WTC11 (cell line): ENCODE measurements around the gene PDE4B. TPM values are rescaled to one million over a fixed set of nuclear protein-coding genes. Genes with fewer than 3 reads are reported as not detected.

Experiments used
- ATAC-seq: fragments of 200-7000 bp; cut with Tn5 transposase; 2 replicates; pipeline ENCODE4 v1.10.0; 2021; ENCODE audit warnings: mild to moderate bottlenecking, moderate library complexity
- CTCF ChIA-PET: fragments of 300-600 bp; sonication (Branson Sonifier 250); formaldehyde crosslinking; loops from one replicate; lab custom pipeline; 2021; ENCODE audit warnings: antibody characterized with exemption; lab: Charles Lee
- POLR2A ChIA-PET: fragments of 350-600 bp; sonication (Branson Sonifier 250); formaldehyde crosslinking; loops from one replicate; lab custom pipeline; 2021; ENCODE audit warnings: antibody characterized with exemption; lab: Charles Lee
- DNase-seq: peaks from one replicate; pipeline ENCODE4 v3.0.0; 2021; ENCODE audit warnings: low spot score
- H3K27ac Mint-ChIP-seq: 2 replicates; pipeline ENCODE4 v1.8.0; 2021; ENCODE audit warnings: mixed read lengths
- H3K27me3 Mint-ChIP-seq: 2 replicates; pipeline ENCODE4 v1.8.0; 2021; ENCODE audit warnings: low read depth, mild to moderate bottlenecking, moderate library complexity, mixed read lengths
- H3K36me3 Mint-ChIP-seq: 2 replicates; pipeline ENCODE4 v1.8.0; 2021; ENCODE audit warnings: mixed read lengths
- H3K4me1 Mint-ChIP-seq: 2 replicates; pipeline ENCODE4 v1.8.0; 2022; ENCODE audit warnings: mixed read lengths
- H3K4me3 Mint-ChIP-seq: 2 replicates; pipeline ENCODE4 v1.8.0; 2021; ENCODE audit warnings: mild to moderate bottlenecking, moderate library complexity, mixed read lengths
- H3K9me3 Mint-ChIP-seq: 2 replicates; pipeline ENCODE4 v1.8.0; 2021; ENCODE audit warnings: mixed read lengths
- CBFB ChIP-seq: sonication (generic); formaldehyde crosslinking; IDR thresholded peaks from 2 replicates; pipeline ENCODE4 v1.8.1; 2022; ENCODE audit warnings: mild to moderate bottlenecking, low read depth, missing genetic modification reagents
- FOXJ3 ChIP-seq: sonication (generic); formaldehyde crosslinking; IDR thresholded peaks from 2 replicates; pipeline ENCODE4 v1.9.0; 2021; ENCODE audit warnings: missing genetic modification reagents, mild to moderate bottlenecking, borderline replicate concordance
- JAZF1 ChIP-seq: fragments of 250-450 bp; sonication (Bioruptor Pico); IDR thresholded peaks from 2 replicates; pipeline ENCODE4 v1.9.0; 2021; ENCODE audit warnings: moderate library complexity, mild to moderate bottlenecking, inconsistent platforms
- MAX ChIP-seq: sonication (generic); formaldehyde crosslinking; IDR thresholded peaks from 2 replicates; pipeline ENCODE4 v1.8.0; 2022; ENCODE audit warnings: mild to moderate bottlenecking, missing genetic modification reagents
- PRDM15 ChIP-seq: sonication (generic); formaldehyde crosslinking; IDR thresholded peaks from 2 replicates; pipeline ENCODE4 v1.8.0; 2022; ENCODE audit warnings: missing genetic modification reagents
- PRRX2 ChIP-seq: fragments of 250-450 bp; sonication (Bioruptor Pico); IDR thresholded peaks from 2 replicates; pipeline ENCODE4 v1.8.0; 2021; ENCODE audit warnings: mild to moderate bottlenecking
- SMAD3 ChIP-seq: sonication (generic); formaldehyde crosslinking; IDR thresholded peaks from 2 replicates; pipeline ENCODE4 v1.8.0; 2022; ENCODE audit warnings: missing genetic modification reagents, mild to moderate bottlenecking, borderline replicate concordance
- ZBTB21 ChIP-seq: sonication (generic); formaldehyde crosslinking; IDR thresholded peaks from 2 replicates; pipeline ENCODE4 v1.8.1; 2023; ENCODE audit warnings: mild to moderate bottlenecking, missing genetic modification reagents, borderline replicate concordance
- ZNF232 ChIP-seq: sonication (generic); formaldehyde crosslinking; IDR thresholded peaks from 2 replicates; pipeline ENCODE4 v1.8.0; 2022; ENCODE audit warnings: mild to moderate bottlenecking, missing genetic modification reagents
- ZNF263 ChIP-seq: sonication (generic); formaldehyde crosslinking; IDR thresholded peaks from 2 replicates; pipeline ENCODE4 v1.8.1; 2022; ENCODE audit warnings: low read depth, mild to moderate bottlenecking, moderate library complexity, missing genetic modification reagents
- ZNF671 ChIP-seq: fragments of 250-450 bp; sonication (Bioruptor Pico); IDR thresholded peaks from 2 replicates; pipeline ENCODE4 v1.8.0; 2021; ENCODE audit warnings: mild to moderate bottlenecking
- total RNA-seq: library from RNA; stranded (reverse); gene quantifications from 3 replicates; pipeline ENCODE4 v1.2.3, GENCODE V29; 2021
- TF ChIP-seq, protein P1 (sequence below): sonication (generic); formaldehyde crosslinking; IDR thresholded peaks from 2 replicates; pipeline ENCODE4 v1.8.1; 2023; ENCODE audit warnings: mild to moderate bottlenecking, missing genetic modification reagents, borderline replicate concordance
- TF ChIP-seq, protein P2 (sequence below): sonication (generic); formaldehyde crosslinking; conservative IDR thresholded peaks from 2 replicates; pipeline ENCODE4 v1.8.1; 2022; ENCODE audit warnings: mild to moderate bottlenecking, missing genetic modification reagents
- TF ChIP-seq, protein P3 (sequence below): sonication (generic); formaldehyde crosslinking; IDR thresholded peaks from 2 replicates; pipeline ENCODE4 v1.8.1; 2022; ENCODE audit warnings: low read depth, missing genetic modification reagents, borderline replicate concordance
- TF ChIP-seq, protein P4 (sequence below): fragments of 250-450 bp; sonication (Bioruptor Pico); IDR thresholded peaks from 2 replicates; pipeline ENCODE4 v1.9.0; 2021; ENCODE audit warnings: mild to moderate bottlenecking

The PDE4B gene
- total RNA-seq, 1 experiment from 2014 or later = 8.0 TPM

DNA sequence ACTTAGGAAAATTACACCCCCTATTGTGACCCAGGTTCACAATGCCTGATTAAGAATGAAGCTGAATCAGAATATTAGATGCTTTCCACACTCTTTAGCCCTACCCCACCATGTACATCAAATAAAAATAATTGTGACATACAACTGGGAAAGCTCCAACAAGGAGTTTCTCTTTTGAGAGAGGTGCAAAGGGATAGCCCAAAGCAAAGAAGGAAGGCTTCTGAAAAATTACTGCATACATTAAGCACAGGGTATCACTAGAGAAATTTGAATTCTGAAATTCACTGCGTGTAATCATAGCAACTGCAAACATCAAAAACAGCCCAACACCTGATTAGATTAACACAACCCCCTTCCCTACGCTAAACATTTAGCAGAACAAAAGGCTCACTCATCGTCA is 34.1 kb downstream of the PDE4B start:
- POLR2A ChIA-PET = no interaction called here
- H3K9me3 Mint-ChIP-seq = no peaks in the 10 kb centered on the region
- no peak overlapping the region for H3K27ac Mint-ChIP-seq
- H3K36me3 Mint-ChIP-seq = no peaks in the 10 kb centered on the region
- no peak for DNase-seq
- TF ChIP-seq, protein P1, sequence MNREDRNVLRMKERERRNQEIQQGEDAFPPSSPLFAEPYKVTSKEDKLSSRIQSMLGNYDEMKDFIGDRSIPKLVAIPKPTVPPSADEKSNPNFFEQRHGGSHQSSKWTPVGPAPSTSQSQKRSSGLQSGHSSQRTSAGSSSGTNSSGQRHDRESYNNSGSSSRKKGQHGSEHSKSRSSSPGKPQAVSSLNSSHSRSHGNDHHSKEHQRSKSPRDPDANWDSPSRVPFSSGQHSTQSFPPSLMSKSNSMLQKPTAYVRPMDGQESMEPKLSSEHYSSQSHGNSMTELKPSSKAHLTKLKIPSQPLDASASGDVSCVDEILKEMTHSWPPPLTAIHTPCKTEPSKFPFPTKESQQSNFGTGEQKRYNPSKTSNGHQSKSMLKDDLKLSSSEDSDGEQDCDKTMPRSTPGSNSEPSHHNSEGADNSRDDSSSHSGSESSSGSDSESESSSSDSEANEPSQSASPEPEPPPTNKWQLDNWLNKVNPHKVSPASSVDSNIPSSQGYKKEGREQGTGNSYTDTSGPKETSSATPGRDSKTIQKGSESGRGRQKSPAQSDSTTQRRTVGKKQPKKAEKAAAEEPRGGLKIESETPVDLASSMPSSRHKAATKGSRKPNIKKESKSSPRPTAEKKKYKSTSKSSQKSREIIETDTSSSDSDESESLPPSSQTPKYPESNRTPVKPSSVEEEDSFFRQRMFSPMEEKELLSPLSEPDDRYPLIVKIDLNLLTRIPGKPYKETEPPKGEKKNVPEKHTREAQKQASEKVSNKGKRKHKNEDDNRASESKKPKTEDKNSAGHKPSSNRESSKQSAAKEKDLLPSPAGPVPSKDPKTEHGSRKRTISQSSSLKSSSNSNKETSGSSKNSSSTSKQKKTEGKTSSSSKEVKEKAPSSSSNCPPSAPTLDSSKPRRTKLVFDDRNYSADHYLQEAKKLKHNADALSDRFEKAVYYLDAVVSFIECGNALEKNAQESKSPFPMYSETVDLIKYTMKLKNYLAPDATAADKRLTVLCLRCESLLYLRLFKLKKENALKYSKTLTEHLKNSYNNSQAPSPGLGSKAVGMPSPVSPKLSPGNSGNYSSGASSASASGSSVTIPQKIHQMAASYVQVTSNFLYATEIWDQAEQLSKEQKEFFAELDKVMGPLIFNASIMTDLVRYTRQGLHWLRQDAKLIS = no peak
- TF ChIP-seq, protein P2, sequence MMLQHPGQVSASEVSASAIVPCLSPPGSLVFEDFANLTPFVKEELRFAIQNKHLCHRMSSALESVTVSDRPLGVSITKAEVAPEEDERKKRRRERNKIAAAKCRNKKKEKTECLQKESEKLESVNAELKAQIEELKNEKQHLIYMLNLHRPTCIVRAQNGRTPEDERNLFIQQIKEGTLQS (CRISPR knock-in tag) = no peak
- TF ChIP-seq MAX (CRISPR knock-in tag) (no peak), FOXJ3 (CRISPR knock-in tag) (no peak), PRRX2 (CRISPR knock-in tag) (no peak), JAZF1 (CRISPR knock-in tag) (no peak), ZNF263 (CRISPR knock-in tag) (no peak)
- TF ChIP-seq, protein P3, sequence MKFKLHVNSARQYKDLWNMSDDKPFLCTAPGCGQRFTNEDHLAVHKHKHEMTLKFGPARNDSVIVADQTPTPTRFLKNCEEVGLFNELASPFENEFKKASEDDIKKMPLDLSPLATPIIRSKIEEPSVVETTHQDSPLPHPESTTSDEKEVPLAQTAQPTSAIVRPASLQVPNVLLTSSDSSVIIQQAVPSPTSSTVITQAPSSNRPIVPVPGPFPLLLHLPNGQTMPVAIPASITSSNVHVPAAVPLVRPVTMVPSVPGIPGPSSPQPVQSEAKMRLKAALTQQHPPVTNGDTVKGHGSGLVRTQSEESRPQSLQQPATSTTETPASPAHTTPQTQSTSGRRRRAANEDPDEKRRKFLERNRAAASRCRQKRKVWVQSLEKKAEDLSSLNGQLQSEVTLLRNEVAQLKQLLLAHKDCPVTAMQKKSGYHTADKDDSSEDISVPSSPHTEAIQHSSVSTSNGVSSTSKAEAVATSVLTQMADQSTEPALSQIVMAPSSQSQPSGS (CRISPR knock-in tag) = no peak
- H3K4me1 Mint-ChIP-seq = no peaks in the 10 kb centered on the region
- CTCF ChIA-PET = no interaction called here
- no peak overlapping the region for H3K4me3 Mint-ChIP-seq
- H3K27me3 Mint-ChIP-seq = no peaks in the 10 kb centered on the region
- ATAC-seq = no peak

DNA sequence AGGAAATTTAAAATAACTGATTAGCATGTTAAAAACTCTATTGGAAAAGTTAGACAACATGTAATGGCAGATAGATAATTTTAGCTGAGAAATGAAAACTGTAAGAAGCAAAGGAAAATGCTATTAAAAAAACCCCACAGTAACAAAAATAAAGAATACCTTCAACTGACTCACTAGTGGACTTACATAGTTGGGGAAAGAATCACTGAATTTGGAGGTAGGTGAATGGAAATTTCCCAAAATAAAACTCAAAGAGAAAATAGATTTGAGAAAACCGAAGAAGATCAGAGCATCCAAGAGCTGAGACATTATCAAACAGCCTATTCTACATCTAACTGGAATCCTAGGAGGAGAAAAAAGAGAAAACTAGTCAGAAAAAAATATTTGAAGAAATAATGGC is 34.7 kb downstream of the PDE4B start:
- no peaks in the 10 kb centered on the region for H3K36me3 Mint-ChIP-seq
- POLR2A ChIA-PET = no interaction called here
- CTCF ChIA-PET = no interaction called here
- no peak overlapping the region for H3K4me3 Mint-ChIP-seq
- TF ChIP-seq ZBTB21 (CRISPR knock-in tag) = no peak
- no peak for TF ChIP-seq ZNF671 (CRISPR knock-in tag)
- TF ChIP-seq, protein P4, sequence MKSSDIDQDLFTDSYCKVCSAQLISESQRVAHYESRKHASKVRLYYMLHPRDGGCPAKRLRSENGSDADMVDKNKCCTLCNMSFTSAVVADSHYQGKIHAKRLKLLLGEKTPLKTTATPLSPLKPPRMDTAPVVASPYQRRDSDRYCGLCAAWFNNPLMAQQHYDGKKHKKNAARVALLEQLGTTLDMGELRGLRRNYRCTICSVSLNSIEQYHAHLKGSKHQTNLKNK (CRISPR knock-in tag) = no peak
- TF ChIP-seq CBFB = no peak
- no peak for TF ChIP-seq SMAD3 (CRISPR knock-in tag)
- no peak for TF ChIP-seq PRDM15 (CRISPR knock-in tag)
- TF ChIP-seq ZNF232 = no peak
- no peaks in the 10 kb centered on the region for H3K9me3 Mint-ChIP-seq
- DNase-seq (no peak), ATAC-seq (no peak)
- no peak overlapping the region for H3K27ac Mint-ChIP-seq
- H3K4me1 Mint-ChIP-seq = no peaks in the 10 kb centered on the region
- no peaks in the 10 kb centered on the region for H3K27me3 Mint-ChIP-seq
